NOMO-1 treated with dmso at 0.1 percent for 144 hours (cell line): Measurements from ENCODE around the gene GBGT1.
"Not testable (repeated sequence)": the region's sequence is repeated elsewhere in the genome, so short reads cannot be mapped to it uniquely, and the experiment has no call there.

Experiments used
- DNase-seq: peaks from one replicate; lab custom pipeline; 2025; ENCODE audit not compliant: unreplicated experiment; lab: John Stamatoyannopoulos, UW

The GBGT1 gene

GRCh38 chr9:133163504-133164172, at the start of gene GBGT1:
Gene GBGT1, minus strand, starts transcription at chr9:133163914. Its CDS starts 1,502 bp downstream, at chr9:133162412.
- peak; percentile 73 for DNase-seq

- DNase-seq, result no peak
Observed at GRCh38 chr9:133210609-133211008, 46.9 kb upstream of the GBGT1 start.

GRCh38 chr9:133210202-133210532, 46.5 kb upstream of the GBGT1 start:
- no peak for DNase-seq

GRCh38 chr9:133209327-133210201, 45.9 kb upstream of the GBGT1 start:
- not testable (repeated sequence) for DNase-seq

GRCh38 chr9:133208880-133209300, 45.2 kb upstream of the GBGT1 start, which contains the start of gene OBP2B:
Gene OBP2B, minus strand, starts transcription at chr9:133209250. Its CDS starts 51 bp downstream, at chr9:133209199.
- not testable (repeated sequence) for DNase-seq

- DNase-seq, result not testable (repeated sequence)
Observed at GRCh38 chr9:133208171-133208879, 44.6 kb upstream of the GBGT1 start.

GRCh38 chr9:133207540-133208170, 43.9 kb upstream of the GBGT1 start:
- no peak for DNase-seq

GRCh38 chr9:133207021-133207531, 43.4 kb upstream of the GBGT1 start:
- DNase-seq, result no peak

- no peak for DNase-seq
Observed at GRCh38 chr9:133205996-133206931, 42.5 kb upstream of the GBGT1 start.

GRCh38 chr9:133205481-133205887, 41.8 kb upstream of the GBGT1 start:
- not testable (repeated sequence) for DNase-seq

GRCh38 chr9:133204993-133205336, 41.3 kb upstream of the GBGT1 start:
- no peak for DNase-seq

GRCh38 chr9:133204335-133204992, 40.8 kb upstream of the GBGT1 start:
- no peak for DNase-seq

GRCh38 chr9:133203506-133204075, 39.9 kb upstream of the GBGT1 start:
- no peak for DNase-seq

GRCh38 chr9:133202688-133203453, 39.2 kb upstream of the GBGT1 start:
- no peak for DNase-seq

- no peak for DNase-seq
Observed at GRCh38 chr9:133202145-133202513, 38.4 kb upstream of the GBGT1 start.

- no peak for DNase-seq
Observed at GRCh38 chr9:133201424-133202144, 37.9 kb upstream of the GBGT1 start.

GRCh38 chr9:133200631-133201030, 36.9 kb upstream of the GBGT1 start:
- DNase-seq, result no peak
